Mucosa of gallbladder (tissue), 1 donor: ENCODE measurements around the gene CD320. TPM values are rescaled to one million over a fixed set of nuclear protein-coding genes. Genes with fewer than 3 reads are reported as not detected.
"Not testable (repeated sequence)": the region's sequence is repeated elsewhere in the genome, so short reads cannot be mapped to it uniquely, and the experiment has no call there.

Source experiments
- DNase-seq: peaks from one replicate; pipeline ENCODE4 v3.0.0-alpha.2; 2020; ENCODE audit warnings: low spot score
- total RNA-seq: library from RNA; stranded (reverse); gene quantifications from one replicate; pipeline ENCODE4 v1.2.1, GENCODE V29; 2021
- donor health status: DM: no; HTN: no; CAD: no.

CD320 gene
- total RNA-seq: 52.2 TPM

- DNase-seq: peak; percentile 92
Measured at GRCh38 chr19:8307965-8308866, at the start of gene CD320. CD320 (minus strand) TSS chr19:8308358; CDS start chr19:8308290, 68 bp downstream.

GRCh38 chr19:8357007-8357521 is 48.9 kb upstream of the CD320 start:
- no peak for DNase-seq

GRCh38 chr19:8355631-8356402 is 47.7 kb upstream of the CD320 start:
- DNase-seq: no peak

GRCh38 chr19:8352845-8353244 is 44.7 kb upstream of the CD320 start:
- not testable (repeated sequence) for DNase-seq

- DNase-seq: no peak
Measured at GRCh38 chr19:8352134-8352827, 44.1 kb upstream of the CD320 start.

- DNase-seq: not testable (repeated sequence)
Measured at GRCh38 chr19:8349629-8350372, 41.6 kb upstream of the CD320 start.

GRCh38 chr19:8343483-8343844 is 35.3 kb upstream of the CD320 start:
- no peak for DNase-seq

- peak; percentile 95 for DNase-seq
Measured at GRCh38 chr19:8342684-8343482, 34.7 kb upstream of the CD320 start, which contains the start of gene KANK3. KANK3 (minus strand) TSS chr19:8343262; CDS start chr19:8337828, 5,434 bp downstream.

GRCh38 chr19:8342316-8342683 is 34.1 kb upstream of the CD320 start:
- DNase-seq: no peak

- not testable (repeated sequence) for DNase-seq
Measured at GRCh38 chr19:8341504-8341903, 33.3 kb upstream of the CD320 start.

GRCh38 chr19:8340341-8341096 is 32.4 kb upstream of the CD320 start:
- DNase-seq: peak; percentile 18

- DNase-seq: no peak
Measured at GRCh38 chr19:8338835-8339234, 30.7 kb upstream of the CD320 start.

GRCh38 chr19:8337728-8338127 is 29.6 kb upstream of the CD320 start:
- DNase-seq: no peak

- no peak for DNase-seq
Measured at GRCh38 chr19:8336660-8337059, 28.5 kb upstream of the CD320 start.

- DNase-seq: no peak
Measured at GRCh38 chr19:8336072-8336569, 28.0 kb upstream of the CD320 start.

- no peak for DNase-seq
Measured at GRCh38 chr19:8335343-8336071, 27.3 kb upstream of the CD320 start.

GRCh38 chr19:8334458-8335342 is 26.5 kb upstream of the CD320 start:
- DNase-seq: peak; percentile 37
